Measurements from ENCODE around the gene AASS. TPM values are rescaled to one million over a fixed set of nuclear protein-coding genes. Genes with fewer than 3 reads are reported as not detected.

AASS gene
- polyA plus RNA-seq, 1 experiment: 16.1 TPM

- CTCF ChIA-PET: no interaction called here
These were observed 22.7 kb upstream of the AASS start for GRCh38 chr7:122166740-122167139.

GRCh38 chr7:122166275-122166674 is 22.2 kb upstream of the AASS start:
- H3K27ac ChIP-seq (ENCODE audit: low read depth, low read length): no peak overlapping the region
- POLR2A ChIA-PET: no interaction called here
- no peak for DNase-seq (ENCODE audit: low read depth, low spot score)
- H3K9me3 ChIP-seq (ENCODE audit: control insufficient read depth, insufficient read depth, low read length): no peaks in the 10 kb centered on the region
- no peaks in the 10 kb centered on the region for H3K27me3 ChIP-seq (ENCODE audit: control insufficient read depth, insufficient read depth, low read length)
- CTCF ChIA-PET: no interaction called here
- TF ChIP-seq CTCF (IDR thresholded peaks at IDR 0.05; ENCODE audit: low read depth, low read length): no peak
- no peak overlapping the region for H3K4me3 ChIP-seq (ENCODE audit: low read depth, low read length)

More at GRCh38 chr7:122166740-122167139, 22.7 kb upstream of the AASS start:
- TF ChIP-seq CTCF (IDR thresholded peaks at IDR 0.05; ENCODE audit: low read depth, low read length): no peak
- Histone ChIP-seq H3K27me3 (ENCODE audit: control insufficient read depth, insufficient read depth, low read length) (no peaks in the 10 kb centered on the region), H3K9me3 (ENCODE audit: control insufficient read depth, insufficient read depth, low read length) (no peaks in the 10 kb centered on the region), H3K27ac (ENCODE audit: low read depth, low read length) (no peak overlapping the region), H3K4me3 (ENCODE audit: low read depth, low read length) (no peak overlapping the region)
- POLR2A ChIA-PET: no interaction called here
- DNase-seq (ENCODE audit: low read depth, low spot score): no peak

- DNase-seq (ENCODE audit: low read depth, low spot score): no peak
- CTCF ChIA-PET: interaction anchor here (0.6 kb wide), 1 partner anchor 8 kb away, joined by 5 read pairs; no protein-coding TSS in a partner anchor
- H3K4me3 ChIP-seq (ENCODE audit: low read depth, low read length): no peak overlapping the region
- POLR2A ChIA-PET: no interaction called here
- no peaks in the 10 kb centered on the region for H3K9me3 ChIP-seq (ENCODE audit: control insufficient read depth, insufficient read depth, low read length)
- no peaks in the 10 kb centered on the region for H3K27me3 ChIP-seq (ENCODE audit: control insufficient read depth, insufficient read depth, low read length)
- no peak overlapping the region for H3K27ac ChIP-seq (ENCODE audit: low read depth, low read length)
- no peak for TF ChIP-seq CTCF (IDR thresholded peaks at IDR 0.05; ENCODE audit: low read depth, low read length)
These were observed 17.6 kb upstream of the AASS start for GRCh38 chr7:122161628-122162027.

GRCh38 chr7:122155566-122155965 is 11.5 kb upstream of the AASS start:
- Histone ChIP-seq H3K27ac (ENCODE audit: low read depth, low read length) (no peak overlapping the region), H3K9me3 (ENCODE audit: control insufficient read depth, insufficient read depth, low read length) (no peaks in the 10 kb centered on the region), H3K4me3 (ENCODE audit: low read depth, low read length) (no peak overlapping the region), H3K27me3 (ENCODE audit: control insufficient read depth, insufficient read depth, low read length) (peaks cover 3% of the 10 kb centered on the region)
- no peak for TF ChIP-seq CTCF (IDR thresholded peaks at IDR 0.05; ENCODE audit: low read depth, low read length)
- ChIA-PET POLR2A (no interaction called here), CTCF (no interaction called here)
- DNase-seq (ENCODE audit: low read depth, low spot score): no peak

- Histone ChIP-seq H3K27ac (ENCODE audit: low read depth, low read length) (no peak overlapping the region), H3K27me3 (ENCODE audit: control insufficient read depth, insufficient read depth, low read length) (peaks cover 5% of the 10 kb centered on the region), H3K9me3 (ENCODE audit: control insufficient read depth, insufficient read depth, low read length) (no peaks in the 10 kb centered on the region), H3K4me3 (ENCODE audit: low read depth, low read length) (no peak overlapping the region)
- ChIA-PET POLR2A (no interaction called here), CTCF (no interaction called here)
- no peak for DNase-seq (ENCODE audit: low read depth, low spot score)
- no peak for TF ChIP-seq CTCF (IDR thresholded peaks at IDR 0.05; ENCODE audit: low read depth, low read length)
These were observed 4.8 kb upstream of the AASS start for GRCh38 chr7:122148878-122149277.

All from AG04450 (cell line).